H54 (cell line): Measurements from ENCODE around the gene CXCR3.
"Not testable (repeated sequence)": the region's sequence is repeated elsewhere in the genome, so short reads cannot be mapped to it uniquely, and the experiment has no call there.

Experiments
- DNase-seq: peaks from one replicate; pipeline ENCODE4 v3.0.0; 2011; ENCODE audit warnings: low spot score, mixed read lengths; ENCODE audit not compliant: insufficient read length
- FAIRE-seq: peaks from 3 replicates; lab custom pipeline; 2011; peaks lifted over from hg19 to GRCh38; lab: Jason Lieb, UNC
- POLR2A ChIP-seq: IDR thresholded peaks from 2 replicates; pipeline ENCODE4 v1.6.1; 2011; ENCODE audit warnings: low read depth, mild to moderate bottlenecking, low read length

CXCR3 gene

DNA sequence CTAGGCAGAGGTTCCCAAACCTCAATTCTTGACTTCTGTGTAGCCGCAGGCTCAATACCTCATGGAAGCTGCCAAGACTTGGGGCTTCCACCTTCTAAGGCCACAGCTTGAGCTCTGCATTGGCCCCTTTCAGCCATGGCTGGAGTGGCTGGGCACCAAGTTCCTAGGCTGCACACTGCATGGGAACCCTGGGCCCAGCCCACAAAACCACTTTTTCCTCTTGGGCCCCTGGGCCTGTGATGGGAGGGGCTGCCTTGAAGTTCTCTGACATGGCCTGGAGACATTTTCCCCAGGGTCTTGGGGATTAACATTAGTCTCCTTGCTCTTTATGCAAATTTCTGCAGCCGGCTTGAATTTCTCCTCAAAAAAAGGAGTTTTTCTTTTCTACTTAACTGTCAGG, 35.0 kb upstream of the CXCR3 start:
- DNase-seq, result no peak
- no peak for TF ChIP-seq POLR2A
- FAIRE-seq, result no peak

DNA sequence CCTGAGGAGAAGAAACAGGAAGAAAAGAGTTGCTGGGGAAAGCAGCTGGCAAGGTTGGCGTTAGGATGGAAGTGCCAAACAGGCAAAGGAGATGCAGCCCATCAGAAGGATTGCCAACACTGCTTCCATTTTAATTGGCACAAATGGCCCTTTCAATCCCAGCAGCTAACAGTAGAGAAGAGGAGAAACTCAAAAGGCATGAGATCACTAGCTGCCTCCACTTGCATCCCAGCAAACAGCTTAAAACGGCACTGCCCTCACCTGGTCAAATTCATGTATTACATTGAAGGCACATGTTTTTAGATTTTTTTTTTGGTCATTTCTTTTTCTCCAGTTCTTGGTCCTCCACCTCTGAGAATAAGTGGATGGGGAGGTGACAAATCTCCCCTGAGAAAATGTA, 34.1 kb upstream of the CXCR3 start:
- FAIRE-seq (peak; percentile 91), DNase-seq (peak; percentile 40)
- no peak for TF ChIP-seq POLR2A

DNA sequence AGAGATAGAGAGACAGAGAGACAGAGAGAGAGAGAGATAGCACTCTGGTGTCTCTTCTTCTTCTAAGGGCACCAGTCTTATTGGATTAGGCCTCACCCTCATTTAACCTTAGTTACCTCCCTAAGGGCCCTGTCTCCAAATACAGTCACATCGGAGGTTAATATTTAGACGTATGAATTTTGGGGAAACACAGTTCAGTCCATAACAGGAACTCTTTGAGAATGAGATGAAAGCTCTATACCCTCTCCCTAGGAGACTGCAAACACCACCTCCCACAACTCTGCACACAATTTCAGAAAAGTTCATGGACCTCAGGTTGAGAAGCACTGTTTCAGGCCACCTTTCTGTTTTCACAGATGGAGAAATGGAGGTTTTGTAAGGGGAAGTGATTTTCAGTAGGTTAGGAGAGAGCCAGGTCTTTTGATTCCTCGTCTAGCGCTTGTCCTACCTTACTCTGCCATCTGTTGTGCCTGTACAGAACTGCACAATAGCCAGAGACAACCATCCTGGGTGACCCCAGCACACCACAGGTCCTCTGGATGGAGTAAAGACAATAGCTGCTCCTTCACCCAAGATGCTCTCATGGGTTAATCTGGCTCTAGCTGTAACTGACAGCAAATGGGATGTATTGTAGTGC, 32.1 kb upstream of the CXCR3 start:
- TF ChIP-seq POLR2A, result no peak
- DNase-seq (no peak), FAIRE-seq (peak; percentile 52)

DNA sequence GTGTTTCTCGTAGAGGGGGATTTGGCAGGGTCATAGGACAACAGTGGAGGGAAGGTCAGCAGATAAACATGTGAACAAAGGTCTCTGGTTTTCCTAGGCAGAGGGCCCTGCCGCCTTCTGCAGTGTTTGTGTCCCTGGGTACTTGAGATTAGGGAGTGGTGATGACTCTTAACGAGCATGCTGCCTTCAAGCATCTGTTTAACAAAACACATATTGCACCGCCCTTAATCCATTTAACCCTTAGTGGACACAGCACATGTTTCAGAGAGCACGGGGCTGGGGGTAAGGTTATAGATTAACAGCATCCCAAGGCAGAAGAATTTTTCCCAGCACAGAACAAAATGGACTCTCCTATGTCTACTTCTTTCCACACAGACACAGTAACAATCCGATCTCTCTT, 26.1 kb upstream of the CXCR3 start:
- not testable (repeated sequence) for FAIRE-seq, DNase-seq

DNA sequence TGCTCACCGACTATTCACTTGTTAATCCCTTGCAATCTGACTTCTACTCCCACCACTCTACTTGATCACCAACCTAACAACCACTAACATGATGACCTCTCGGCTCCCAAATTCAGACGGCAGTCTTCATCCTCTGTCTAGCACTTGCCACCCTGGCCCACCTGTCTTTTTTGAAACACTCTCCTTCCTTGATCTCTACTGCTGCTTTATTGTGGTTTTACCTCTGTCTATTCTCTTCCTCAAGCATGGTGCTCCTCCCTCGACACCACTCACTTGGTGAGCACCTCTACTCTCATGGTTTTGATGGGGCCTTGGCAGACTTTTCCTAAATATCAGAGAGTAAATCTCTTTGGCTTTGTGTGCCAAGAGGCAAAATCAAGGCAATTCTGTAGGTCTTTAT, 21.7 kb upstream of the CXCR3 start:
- TF ChIP-seq POLR2A, result no peak
- no peak for DNase-seq
- no peak for FAIRE-seq

DNA sequence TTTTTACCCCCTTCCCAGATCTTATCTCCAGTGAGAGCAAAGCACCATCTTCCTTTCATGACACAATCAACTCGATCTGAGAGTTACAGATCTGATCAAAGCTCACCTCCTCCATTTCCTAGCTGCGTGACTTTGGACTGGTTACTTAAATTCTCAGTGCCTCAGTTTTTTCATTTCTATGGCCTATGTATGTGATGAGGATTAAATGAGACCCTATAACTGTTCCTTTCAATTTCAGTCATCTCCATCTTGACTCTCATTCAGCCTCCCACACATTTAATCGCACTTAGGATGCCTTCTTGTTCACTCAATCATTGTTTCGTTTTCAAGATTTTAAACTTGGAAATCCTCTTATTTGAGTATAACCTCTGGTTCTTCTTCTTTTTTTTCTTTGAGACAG, 20.1 kb upstream of the CXCR3 start:
- no peak for TF ChIP-seq POLR2A
- DNase-seq (no peak), FAIRE-seq (no peak)

DNA sequence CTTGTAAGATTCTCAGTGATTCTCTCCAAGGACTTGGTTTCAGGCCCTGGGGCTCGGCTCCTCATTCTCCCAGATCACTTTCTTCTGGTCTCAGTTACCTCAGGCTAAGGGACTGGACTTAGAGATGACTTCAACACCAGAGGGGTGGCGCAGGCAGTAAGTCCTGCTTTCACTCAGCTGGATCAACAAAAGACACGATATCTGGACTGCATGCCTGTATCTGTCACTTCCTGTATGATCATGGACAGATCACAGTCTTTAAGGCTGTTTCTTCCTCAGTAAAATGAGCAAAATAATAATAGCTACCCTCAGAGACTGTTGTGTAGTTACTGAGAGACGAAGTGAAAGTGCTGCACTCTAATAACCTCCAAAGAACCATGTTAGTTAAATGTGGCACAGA, 19.5 kb upstream of the CXCR3 start:
- no peak for TF ChIP-seq POLR2A
- no peak for DNase-seq
- peak; percentile 83 for FAIRE-seq

DNA sequence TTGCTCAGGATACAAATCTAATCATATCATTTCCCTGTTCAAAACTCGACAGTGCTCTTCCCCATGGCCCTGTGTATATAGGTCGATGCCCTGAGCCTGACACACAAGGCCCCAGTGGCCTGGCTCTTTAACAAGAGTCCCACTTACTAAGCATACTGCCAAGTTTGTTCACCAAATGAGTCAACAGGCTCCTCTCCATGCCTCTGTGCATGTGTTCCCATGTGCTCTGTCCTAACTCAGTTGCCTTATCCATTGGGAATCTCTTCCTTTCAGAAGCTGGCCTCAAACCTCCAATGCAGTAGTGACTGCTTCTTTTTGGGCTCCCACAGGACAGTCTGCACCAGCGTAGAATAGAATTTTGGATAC, 18.9 kb upstream of the CXCR3 start:
- no peak for DNase-seq
- no peak for FAIRE-seq
- no peak for TF ChIP-seq POLR2A

DNA sequence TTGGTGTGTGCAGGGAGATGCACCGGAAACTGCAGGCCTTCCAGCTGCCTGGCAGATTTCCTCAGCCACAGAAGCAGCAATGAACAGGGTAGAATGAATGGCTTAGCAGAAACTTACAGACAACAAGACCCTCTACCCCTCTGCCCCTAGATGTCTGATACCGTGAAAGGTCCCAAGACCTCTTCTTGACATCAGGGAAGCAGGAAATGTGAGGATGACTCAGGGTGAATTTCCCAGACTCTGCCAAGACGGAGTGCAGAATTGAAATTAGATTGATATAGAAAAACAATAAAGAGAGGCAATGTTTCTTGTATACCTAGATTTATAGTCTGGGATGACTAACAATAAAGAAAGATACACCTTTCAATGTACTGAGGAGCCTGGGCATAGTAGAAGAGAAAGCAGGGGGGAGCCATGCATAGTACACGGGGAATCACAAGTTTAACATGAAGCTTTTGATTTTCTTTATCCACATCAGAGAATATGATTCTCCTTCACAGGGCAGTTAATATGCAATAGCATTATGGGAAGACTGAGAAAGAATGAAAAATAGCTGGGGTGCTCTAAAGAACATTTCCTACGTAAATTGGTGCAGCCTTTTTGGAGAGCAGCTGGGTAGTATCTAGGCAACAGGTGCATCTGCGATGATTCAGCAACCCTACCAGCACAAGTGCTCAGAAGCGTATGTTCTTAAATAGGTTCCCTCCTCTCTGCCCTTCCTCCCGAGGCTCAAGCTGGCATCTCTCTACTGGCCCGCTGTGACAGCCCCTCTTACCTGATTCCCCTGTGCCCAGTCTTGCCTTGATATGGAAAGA, 18.3 kb upstream of the CXCR3 start:
- TF ChIP-seq POLR2A, result no peak
- DNase-seq, result no peak
- no peak for FAIRE-seq

DNA sequence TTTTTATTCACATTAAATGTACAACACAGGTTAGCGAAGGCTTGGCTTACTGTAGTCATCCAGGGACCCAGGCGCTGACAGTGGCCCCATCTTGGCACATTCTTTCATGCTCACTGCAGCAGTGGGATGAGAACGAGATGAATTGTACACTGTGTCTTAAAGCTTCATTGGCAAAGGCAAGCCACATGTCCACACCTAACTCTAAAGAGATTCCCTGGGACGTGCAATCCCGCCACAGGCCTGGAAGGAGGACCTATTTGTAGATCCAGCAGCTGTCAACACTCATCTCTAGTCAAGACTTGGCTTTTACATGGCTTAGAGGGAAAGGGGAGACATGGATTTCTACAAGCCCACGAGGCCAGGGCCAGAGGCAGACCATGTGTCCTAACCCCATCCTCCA, 16.1 kb upstream of the CXCR3 start:
- TF ChIP-seq POLR2A, result no peak
- FAIRE-seq, result no peak
- DNase-seq, result no peak

DNA sequence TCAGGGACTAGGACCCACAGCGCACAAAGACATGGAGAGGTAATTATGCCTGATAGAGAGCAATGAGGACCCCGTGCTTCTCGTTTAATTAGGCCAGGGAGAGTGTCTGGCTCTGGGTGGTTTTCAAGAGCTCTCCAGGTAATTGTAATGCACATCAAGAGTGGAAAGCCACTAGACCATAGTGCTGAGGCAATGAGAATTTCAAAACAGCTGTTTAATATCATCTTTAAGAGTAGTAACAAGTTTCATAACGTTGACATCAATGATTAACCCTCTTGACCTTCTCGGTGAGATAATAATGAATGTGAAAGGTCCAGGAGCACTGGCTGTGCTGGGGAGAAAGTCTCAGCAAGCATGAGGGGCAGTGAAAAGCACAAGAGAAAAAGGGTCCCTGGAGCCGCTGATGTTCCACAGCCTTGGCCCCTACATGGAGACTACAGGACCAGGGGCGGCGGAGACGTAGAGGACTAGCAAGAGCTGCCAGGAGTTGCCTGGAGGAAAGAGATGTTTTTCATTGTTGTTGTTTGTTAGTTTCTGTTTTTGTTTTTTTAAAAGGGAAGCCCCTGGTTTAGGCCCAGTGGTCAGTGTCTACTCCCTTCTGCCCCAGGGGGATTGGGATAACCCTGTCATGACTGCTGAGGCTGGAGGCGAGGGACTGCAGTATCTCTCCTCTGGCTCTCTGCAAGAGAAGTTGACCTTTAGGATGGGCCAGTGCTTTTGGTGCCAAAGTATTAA, 14.8 kb upstream of the CXCR3 start:
- DNase-seq, result no peak
- FAIRE-seq, result no peak
- TF ChIP-seq POLR2A, result no peak

DNA sequence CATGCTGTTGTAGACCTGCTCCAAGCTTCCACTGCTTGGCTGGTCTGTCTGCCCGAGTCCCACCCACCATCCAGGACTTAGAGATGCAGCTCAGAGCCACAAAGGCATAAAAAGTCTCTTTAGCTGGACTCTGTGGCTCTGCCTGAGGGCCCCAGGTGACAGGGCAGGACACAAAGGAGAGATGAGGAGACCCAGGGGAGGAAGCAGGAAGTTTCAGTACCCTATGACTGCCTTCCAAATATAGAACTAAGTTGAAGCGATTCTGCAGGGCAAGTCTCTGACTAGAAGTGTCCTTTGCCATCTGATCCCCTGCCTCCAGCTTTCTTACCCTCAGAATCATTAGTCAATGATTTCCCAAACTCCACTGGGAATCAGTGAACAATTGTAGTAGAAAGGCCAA, 11.2 kb upstream of the CXCR3 start:
- FAIRE-seq, result no peak
- no peak for TF ChIP-seq POLR2A
- no peak for DNase-seq

DNA sequence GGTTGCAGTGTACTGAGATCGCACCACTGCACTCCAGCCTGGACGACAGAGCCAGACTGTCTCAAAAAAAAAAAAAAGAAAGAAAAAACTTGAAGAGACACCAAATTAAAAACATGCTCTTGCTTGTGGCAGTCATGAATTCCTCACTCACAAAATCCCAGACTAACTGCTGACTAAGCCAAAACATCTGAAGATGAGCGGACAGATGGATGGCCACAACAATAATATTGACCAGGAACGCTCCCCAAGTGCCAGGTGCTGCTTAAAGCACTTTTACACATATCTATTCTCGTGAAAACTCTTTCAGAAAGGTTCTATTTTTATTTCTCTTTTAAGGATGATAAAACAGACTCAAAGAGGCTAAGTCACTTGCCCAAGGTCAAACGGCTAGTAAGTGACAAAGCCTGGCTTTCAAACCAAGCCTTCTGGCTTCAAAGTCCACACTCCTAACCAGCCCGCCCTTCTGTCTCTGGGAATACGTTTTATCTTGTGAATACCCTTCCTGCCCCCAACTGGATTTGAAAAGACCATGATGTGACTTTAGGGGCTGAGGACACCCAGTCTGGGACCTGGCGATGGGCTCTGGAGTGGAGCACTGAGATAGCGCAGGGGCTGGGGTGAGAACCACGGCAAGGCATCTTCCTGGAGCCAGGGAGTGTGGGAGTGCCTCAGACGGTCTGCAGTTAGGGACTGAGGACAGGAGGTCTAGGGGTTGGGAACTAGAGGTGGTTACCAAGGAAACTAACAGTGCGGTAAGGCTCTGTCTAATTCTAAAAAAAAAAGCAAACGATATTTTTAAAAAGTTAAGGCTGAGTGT, 9.5 kb upstream of the CXCR3 start:
- DNase-seq (no peak), FAIRE-seq (no peak)
- no peak for TF ChIP-seq POLR2A

DNA sequence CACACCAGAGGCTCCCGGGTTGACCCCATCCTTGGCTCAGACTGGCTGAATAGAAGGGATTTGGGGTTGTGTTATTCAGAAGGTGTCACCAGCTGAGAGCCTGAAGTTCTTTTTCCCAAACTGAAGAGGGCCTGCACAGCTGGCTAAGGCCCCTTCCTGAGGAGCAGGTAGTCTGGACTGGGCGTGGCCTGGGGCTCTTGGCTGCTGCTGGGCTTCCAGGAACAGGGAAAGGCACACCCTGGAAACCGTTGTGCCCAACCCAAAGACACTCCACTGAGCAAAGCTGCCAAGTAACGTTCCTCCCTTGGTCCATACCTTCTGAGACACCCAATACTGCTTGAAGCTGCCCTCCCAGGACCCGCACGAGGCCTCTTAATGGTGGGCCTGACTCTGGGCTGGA, 8.3 kb upstream of the CXCR3 start:
- TF ChIP-seq POLR2A, result no peak
- FAIRE-seq (no peak), DNase-seq (no peak)
